IMR-90 (cell line): Measurements from ENCODE around the gene RIPOR3. TPM values are rescaled to one million over a fixed set of nuclear protein-coding genes. Genes with fewer than 3 reads are reported as not detected.

Source experiments
- ATAC-seq: fragments of 200-7000 bp; cut with Tn5 transposase; 2 replicates; pipeline ENCODE4 v1.9.1; 2020; ENCODE audit warnings: low read depth, mild to moderate bottlenecking, moderate library complexity
- BruUV-seq: library from RNA; stranded (reverse); fragments of 400-500 nt; replicated peaks from 2 replicates; lab custom pipeline; 2021; lab: Mats Ljungman, UMichigan
- CTCF ChIA-PET: fragments of 300-600 bp; formaldehyde crosslinking; extraction: SDS; loops from one replicate; lab custom pipeline; 2021; ENCODE audit warnings: antibody characterized with exemption; lab: Yijun Ruan, JAX
- POLR2A ChIA-PET: fragments of 300-600 bp; sonication (Branson Sonifier 250); formaldehyde crosslinking; loops from one replicate; lab custom pipeline; 2022; ENCODE audit warnings: antibody characterized with exemption; ENCODE audit not compliant: unreplicated experiment; lab: Charles Lee
- DNase-seq: peaks from one replicate; pipeline ENCODE4 v3.0.0; 2013
- H2AFZ ChIP-seq: replicated peaks from 2 replicates; pipeline ENCODE3; 2013; ENCODE audit warnings: low read length, mild to moderate bottlenecking; ENCODE audit not compliant: poor library complexity
- H2AK5ac ChIP-seq: 2 replicates; pipeline ENCODE4 v1.6.1; 2013; ENCODE audit warnings: low read depth, low read length, inconsistent platforms
- H2AK9ac ChIP-seq: replicated peaks from 2 replicates; pipeline ENCODE3; 2013; ENCODE audit warnings: mild to moderate bottlenecking, low read depth, low read length, moderate library complexity; ENCODE audit not compliant: poor library complexity
- H2BK120ac ChIP-seq: 2 replicates; pipeline ENCODE4 v1.6.1; 2013; ENCODE audit warnings: low read depth, low read length, inconsistent platforms
- H2BK15ac ChIP-seq: 3 replicates; pipeline ENCODE4 v1.6.1; 2013; ENCODE audit warnings: low read depth, low read length, inconsistent platforms
- H2BK20ac ChIP-seq: 2 replicates; pipeline ENCODE4 v1.6.1; 2013; ENCODE audit warnings: low read depth, mild to moderate bottlenecking, inconsistent platforms, low read length, moderate library complexity
- H2BK5ac ChIP-seq: 2 replicates; pipeline ENCODE4 v1.6.1; 2013; ENCODE audit warnings: mild to moderate bottlenecking, low read depth, low read length, inconsistent platforms; ENCODE audit not compliant: poor library complexity, severe bottlenecking
- H3K14ac ChIP-seq: replicated peaks from 2 replicates; pipeline ENCODE4 v1.6.1; 2013; ENCODE audit warnings: low read depth, low read length, inconsistent platforms
- H3K18ac ChIP-seq: 2 replicates; pipeline ENCODE4 v1.6.1; 2013; ENCODE audit warnings: low read depth, low read length, control low read depth
- H3K23ac ChIP-seq: 2 replicates; pipeline ENCODE4 v1.6.1; 2013; ENCODE audit warnings: low read depth, low read length, inconsistent platforms
- H3K27ac ChIP-seq: 2 replicates; pipeline ENCODE4 v1.5.1; 2013; ENCODE audit warnings: mild to moderate bottlenecking, control low read depth, low read length; ENCODE audit not compliant: insufficient read depth
- H3K27me3 ChIP-seq: 2 replicates; pipeline ENCODE4 v1.6.1; 2013; ENCODE audit warnings: low read length; ENCODE audit not compliant: control insufficient read depth, insufficient read depth
- H3K36me3 ChIP-seq: 2 replicates; pipeline ENCODE4 v1.6.1; 2013; ENCODE audit warnings: low read length, mixed read lengths; ENCODE audit not compliant: control insufficient read depth, insufficient read depth
- H3K4ac ChIP-seq: 2 replicates; pipeline ENCODE4 v1.6.1; 2013; ENCODE audit warnings: low read depth, low read length, inconsistent platforms
- H3K4me1 ChIP-seq: 2 replicates; pipeline ENCODE4 v1.6.1; 2013; ENCODE audit warnings: low read length, mixed read lengths; ENCODE audit not compliant: control insufficient read depth, insufficient read depth
- H3K4me2 ChIP-seq: 2 replicates; pipeline ENCODE4 v1.6.1; 2013; ENCODE audit warnings: low read depth, mild to moderate bottlenecking, control low read depth, low read length, moderate library complexity
- H3K4me3 ChIP-seq: 2 replicates; pipeline ENCODE4 v1.5.1; 2013; ENCODE audit warnings: low read depth, mild to moderate bottlenecking, control low read depth, low read length, moderate library complexity; ENCODE audit not compliant: insufficient read depth
- H3K56ac ChIP-seq: 2 replicates; pipeline ENCODE4 v1.6.1; 2013; ENCODE audit warnings: low read length, inconsistent platforms; ENCODE audit not compliant: insufficient read depth; ENCODE audit errors: extremely low read depth
- H3K79me1 ChIP-seq, 2 experiments: 2 replicates each; pipeline ENCODE4 v1.6.1; 2013; ENCODE audit warnings: low read length in 2 of 2, inconsistent platforms in 1 of 2, low read depth in 1 of 2
- H3K9ac ChIP-seq: 2 replicates; pipeline ENCODE4 v1.6.1; 2013; ENCODE audit warnings: low read depth, low read length, control low read depth
- H3K9me1 ChIP-seq: 2 replicates; pipeline ENCODE4 v1.6.1; 2013; ENCODE audit warnings: low read length, inconsistent platforms; ENCODE audit not compliant: insufficient read depth
- H3K9me3 ChIP-seq: 2 replicates; pipeline ENCODE4 v1.6.1; 2013; ENCODE audit warnings: low read length; ENCODE audit not compliant: control insufficient read depth, insufficient read depth
- H4K20me1 ChIP-seq: 2 replicates; pipeline ENCODE4 v1.6.1; 2013; ENCODE audit warnings: low read length, inconsistent platforms; ENCODE audit not compliant: insufficient read depth
- H4K5ac ChIP-seq: 2 replicates; pipeline ENCODE4 v1.6.1; 2013; ENCODE audit warnings: mild to moderate bottlenecking, low read depth, low read length, control low read depth
- H4K8ac ChIP-seq, 2 experiments: 2 replicates each; pipeline ENCODE4 v1.6.1; 2013; ENCODE audit warnings: low read depth in 2 of 2, low read length in 2 of 2, control low read depth in 1 of 2, inconsistent platforms in 1 of 2
- H4K91ac ChIP-seq: 2 replicates; pipeline ENCODE4 v1.6.1; 2013; ENCODE audit warnings: low read depth, low read length, inconsistent platforms; ENCODE audit not compliant: insufficient read depth
- BHLHE40 ChIP-seq: fragments of 150-350 bp; IDR thresholded peaks from 2 replicates; pipeline ENCODE4 v1.6.1; 2016; ENCODE audit warnings: mild to moderate bottlenecking, low read depth, low read length
- CEBPB ChIP-seq: IDR thresholded peaks from 2 replicates; pipeline ENCODE4 v1.6.1; 2012; ENCODE audit warnings: low read depth, low read length, improper control_type of control experiment
- CHD1 ChIP-seq: IDR thresholded peaks from 2 replicates; pipeline ENCODE4 v1.6.1; 2012; ENCODE audit warnings: low read depth, low read length, improper control_type of control experiment
- CTCF ChIP-seq: conservative IDR thresholded peaks from 2 replicates; pipeline ENCODE4 v1.5.1; 2012; ENCODE audit warnings: mild to moderate bottlenecking, low read depth, low read length, improper control_type of control experiment
- ELK1 ChIP-seq: fragments of 150-350 bp; IDR thresholded peaks from 2 replicates; pipeline ENCODE4 v1.6.1; 2016; ENCODE audit warnings: low read depth, mild to moderate bottlenecking, low read length, moderate library complexity, borderline replicate concordance
- FOS ChIP-seq: fragments of 150-350 bp; IDR thresholded peaks from 2 replicates; pipeline ENCODE4 v1.6.1; 2016; ENCODE audit warnings: low read depth, low read length
- MAFK ChIP-seq: IDR thresholded peaks from 2 replicates; pipeline ENCODE4 v1.6.1; 2012; ENCODE audit warnings: low read depth, low read length, improper control_type of control experiment
- MAZ ChIP-seq: IDR thresholded peaks from 2 replicates; pipeline ENCODE4 v1.6.1; 2012; ENCODE audit warnings: low read depth, mild to moderate bottlenecking, low read length, improper control_type of control experiment, moderate library complexity, borderline replicate concordance
- MXI1 ChIP-seq: IDR thresholded peaks from 2 replicates; pipeline ENCODE4 v1.6.1; 2012; ENCODE audit warnings: low read depth, mild to moderate bottlenecking, low read length, moderate library complexity, borderline replicate concordance
- NFE2L2 ChIP-seq: fragments of 150-350 bp; IDR thresholded peaks from 2 replicates; pipeline ENCODE4 v1.6.1; 2016; ENCODE audit warnings: low read depth, mild to moderate bottlenecking, low read length
- POLR2A ChIP-seq: IDR thresholded peaks from 2 replicates; pipeline ENCODE4 v1.6.1; 2012; ENCODE audit warnings: mild to moderate bottlenecking, low read depth, low read length
- RAD21 ChIP-seq: IDR thresholded peaks from 2 replicates; pipeline ENCODE4 v1.6.1; 2012; ENCODE audit warnings: low read length, improper control_type of control experiment
- RCOR1 ChIP-seq: IDR thresholded peaks from 2 replicates; pipeline ENCODE4 v1.6.1; 2012; ENCODE audit warnings: mild to moderate bottlenecking, low read length, improper control_type of control experiment; ENCODE audit not compliant: insufficient replicate concordance
- RFX5 ChIP-seq: IDR thresholded peaks from 2 replicates; pipeline ENCODE4 v1.8.0; 2012; ENCODE audit warnings: low read depth, mild to moderate bottlenecking, low read length, moderate library complexity
- SMC3 ChIP-seq: fragments of 150-350 bp; IDR thresholded peaks from 2 replicates; pipeline ENCODE4 v1.6.1; 2016; ENCODE audit warnings: low read depth, mild to moderate bottlenecking, antibody characterized with exemption, low read length, moderate library complexity
- USF2 ChIP-seq: fragments of 150-350 bp; IDR thresholded peaks from 2 replicates; pipeline ENCODE4 v1.6.1; 2017; ENCODE audit warnings: mild to moderate bottlenecking, antibody characterized with exemption, low read length, low read depth
- WGBS, 2 experiments: methylation state at CpG; one replicate each; pipeline versions ENCODE4 v1.1.5 to v1.1.7; 2013; ENCODE audit warnings: missing lambda C conversion rate in 2 of 2; ENCODE audit not compliant: insufficient read length in 1 of 2; ENCODE audit errors: extremely low coverage in 2 of 2; 5-methylcytosine and 5-hydroxymethylcytosine counted together
- dilution Hi-C: fragments of 300-500 bp; cut with HindIII; formaldehyde crosslinking; loops from one replicate; pipeline ENCODE4 v1.14.3; 2018; ENCODE audit warnings: low sequenced_read_pairs; ENCODE audit not compliant: unreplicated experiment
- in situ Hi-C: fragments of 300-500 bp; cut with MboI; formaldehyde crosslinking; loops from 3 replicates; pipeline ENCODE4 v1.14.3; 2019; ENCODE audit warnings: low sequenced_read_pairs, inconsistent platforms, mixed read lengths
- intact Hi-C: fragments of 100-400 bp; cut with micrococcal nuclease; formaldehyde crosslinking; loops from 2 replicates; pipeline ENCODE4 v1.10.0; 2022
- polyA plus RNA-seq, 3 experiments: library from polyadenylated mRNA; depleted of rRNA; stranded (reverse); fragments of >200 nt; gene quantifications; 2 replicates each; pipeline ENCODE4 v1.2.3, GENCODE V29; 2012; ENCODE audit warnings: low replicate concordance in 1 of 3
- total RNA-seq: library from RNA; depleted of rRNA; stranded (reverse); fragments of >200 nt; gene quantifications from 2 replicates; pipeline ENCODE4 v1.2.3, GENCODE V29; 2012

The RIPOR3 gene
- total and polyA plus RNA-seq, 2 of the 4 experiments (the other 2 are of a cell fraction): 0.54 to 1.7 TPM

GRCh38 chr20:50591233-50591852 lies 100.0 kb downstream of the RIPOR3 start:
- Histone ChIP-seq H3K23ac (no peak overlapping the region), H2AK9ac (no peak overlapping the region), H3K4me1 (peaks cover 6% of the 10 kb centered on the region; the same call in 1 of the 2 replicates), H3K14ac (no peak overlapping the region), H4K8ac (no peak overlapping the region), H3K79me1 (peaks cover 0 to 14% of the 10 kb centered on the region in 2 experiments; a peak in 1 of 4 replicates), H2BK15ac (no peak overlapping the region), H4K5ac (no peak overlapping the region), H4K20me1 (0 out of 2 replicates have a peak, but pooled peaks cover 8% of the 10 kb centered on the region), H2AFZ (no peak overlapping the region), H3K36me3 (peaks cover 41% of the 10 kb centered on the region), H2BK20ac (no peak overlapping the region), H3K9me3 (no peaks in the 10 kb centered on the region), H3K4ac (no peak overlapping the region), H3K56ac (no peak overlapping the region), H3K27me3 (no peaks in the 10 kb centered on the region), H4K91ac (no peak overlapping the region), H3K9me1 (peaks cover 12% of the 10 kb centered on the region; the same call in 1 of the 2 replicates), H3K27ac (no peak overlapping the region), H3K4me2 (no peak overlapping the region), H3K4me3 (no peak overlapping the region), H2BK5ac (no peak overlapping the region), H3K18ac (no peak overlapping the region), H2AK5ac (0 out of 2 replicates have a peak overlapping the region, but pooled peaks have one; percentile 15), H2BK120ac (no peak overlapping the region), H3K9ac (no peak overlapping the region)
- no peak for TF ChIP-seq RFX5
- TF ChIP-seq MAZ: no peak
- no peak for TF ChIP-seq POLR2A
- no peak for TF ChIP-seq CEBPB
- no peak for TF ChIP-seq RAD21
- no peak for TF ChIP-seq BHLHE40
- TF ChIP-seq FOS: no peak
- TF ChIP-seq CTCF: no peak
- no peak for TF ChIP-seq NFE2L2
- TF ChIP-seq ELK1: no peak
- TF ChIP-seq SMC3: no peak
- TF ChIP-seq MAFK: no peak
- no peak for TF ChIP-seq USF2
- TF ChIP-seq MXI1: no peak
- TF ChIP-seq CHD1: no peak
- TF ChIP-seq RCOR1: no peak
- intact Hi-C loops: no loop called here
- in situ Hi-C loops: no loop called here
- no peak for DNase-seq
- WGBS, 2 experiments: 100% methylated on average over 3 of the region's 5 CpGs; no CpG with 5 or more reads in 1 of the 2 experiments
- CTCF ChIA-PET: no interaction called here
- ATAC-seq: no peak
- BruUV-seq: no TSS peak
- dilution Hi-C loops: no loop called here
- POLR2A ChIA-PET: no interaction called here
